ENCODE results near the gene SRRM5.
"Not testable (repeated sequence)": the region's sequence is repeated elsewhere in the genome, so short reads cannot be mapped to it uniquely, and the experiment has no call there.

The SRRM5 gene, protein sequence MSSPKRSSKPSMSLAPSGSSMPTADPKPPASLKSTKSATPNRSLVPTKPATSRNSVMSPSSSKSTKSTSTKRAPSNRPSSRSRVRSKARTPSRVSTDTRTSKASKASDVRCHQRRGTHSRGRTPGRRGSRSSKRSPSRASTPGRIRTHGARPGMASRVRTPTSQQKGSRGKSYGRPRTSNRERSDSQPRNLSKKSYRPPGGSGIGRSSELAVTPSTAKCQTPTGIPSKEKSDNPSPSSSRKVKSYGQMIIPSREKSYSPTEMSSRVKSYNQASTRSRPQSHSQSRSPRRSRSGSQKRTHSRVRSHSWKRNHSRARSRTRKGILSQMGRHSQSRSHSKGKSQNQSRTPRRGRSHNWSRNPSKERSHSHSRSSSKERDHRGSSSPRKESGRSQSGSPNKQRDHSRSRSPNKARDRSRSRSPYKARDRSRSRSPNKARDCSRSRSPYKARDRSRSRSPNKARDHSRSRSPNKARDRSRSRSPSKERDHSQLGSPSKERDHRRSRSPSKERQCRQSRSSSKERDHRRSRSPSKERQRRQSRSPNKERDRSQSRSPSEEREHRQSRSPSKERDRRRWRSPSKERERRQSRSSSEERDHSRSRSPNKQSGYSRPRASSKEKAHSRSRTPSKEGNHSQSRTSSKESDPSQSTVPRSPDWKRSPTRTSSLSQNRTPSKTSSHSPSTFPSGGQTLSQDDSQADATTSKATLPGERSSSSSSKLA

DNA sequence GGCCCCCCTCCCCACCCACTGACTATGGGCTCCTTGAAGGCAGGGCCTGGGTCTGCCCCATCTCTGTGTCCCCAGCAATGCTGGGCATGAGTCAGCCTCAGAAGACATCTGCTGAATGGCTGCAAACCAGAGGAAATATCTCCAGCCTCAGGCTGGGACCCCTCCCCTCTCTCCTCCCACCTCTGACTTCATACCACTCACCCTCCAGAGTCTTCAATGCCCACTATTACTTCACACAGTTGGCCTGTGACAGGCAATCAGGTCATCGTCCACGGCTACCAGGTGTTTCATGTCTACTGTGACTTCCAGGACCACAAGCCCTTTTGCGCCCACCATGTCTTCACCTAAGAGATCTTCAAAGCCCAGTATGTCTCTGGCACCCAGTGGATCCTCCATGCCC lies at the start of gene SRRM5:
Gene SRRM5, plus strand, starts transcription at position 301 of the 400 bp plus-strand sequence. Its CDS starts 34 bp downstream, at position 335.
- DNase-seq (ENCODE audit: low read depth in 3 of 3): no peak

DNA sequence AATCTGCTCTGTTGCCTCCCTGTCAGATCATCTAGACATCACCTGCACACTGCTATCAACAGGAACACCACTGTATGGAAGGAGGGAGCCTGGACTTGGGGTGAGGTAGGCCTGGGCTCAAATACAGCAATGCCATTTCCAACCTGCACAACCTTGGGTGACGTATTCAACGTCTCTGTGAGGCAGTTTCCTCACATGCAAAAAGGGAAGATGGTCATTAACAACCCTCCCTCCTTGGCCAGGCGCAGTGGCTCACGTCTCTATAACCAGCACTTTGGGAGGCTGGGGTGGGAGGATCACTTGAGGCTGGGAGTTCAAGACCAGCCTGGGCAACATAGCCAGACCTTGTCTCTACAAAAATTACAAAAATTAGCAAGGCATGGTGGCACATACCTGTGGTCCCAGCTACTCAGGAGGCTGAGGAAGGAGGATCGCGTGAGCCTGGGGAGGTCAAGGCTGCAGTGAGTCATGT lies 49.6 kb upstream of the SRRM5 start:
- DNase-seq (ENCODE audit: low read depth in 3 of 3): no peak

DNA sequence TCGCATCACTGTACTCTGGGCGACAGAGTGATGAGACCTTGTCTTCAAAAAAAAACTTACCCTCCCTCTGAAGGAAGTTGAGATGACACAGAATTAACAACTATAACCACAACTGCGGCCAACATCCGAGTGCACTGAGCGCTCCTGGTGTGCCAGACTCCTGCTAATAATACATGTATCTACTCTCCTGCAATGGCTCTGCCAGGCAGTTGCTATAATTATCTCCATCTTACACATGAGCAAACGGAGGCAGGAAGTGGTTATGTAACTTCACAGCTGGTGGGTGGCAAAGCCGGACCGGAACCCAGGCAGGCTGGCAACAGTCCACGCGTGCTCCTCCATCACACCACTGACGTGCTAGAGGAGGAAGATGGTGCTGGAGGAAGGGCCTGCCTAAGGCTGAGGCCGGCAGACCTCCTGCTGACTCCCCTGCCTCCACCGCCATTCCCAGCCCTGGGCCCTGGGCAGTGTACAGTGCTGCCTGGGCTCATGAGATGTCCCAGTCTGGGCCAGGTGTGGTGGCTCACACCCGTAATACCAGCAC lies 49.1 kb upstream of the SRRM5 start:
- peak; percentile 31 to 48 (median 45) for DNase-seq (ENCODE audit: low read depth in 3 of 3)

DNA sequence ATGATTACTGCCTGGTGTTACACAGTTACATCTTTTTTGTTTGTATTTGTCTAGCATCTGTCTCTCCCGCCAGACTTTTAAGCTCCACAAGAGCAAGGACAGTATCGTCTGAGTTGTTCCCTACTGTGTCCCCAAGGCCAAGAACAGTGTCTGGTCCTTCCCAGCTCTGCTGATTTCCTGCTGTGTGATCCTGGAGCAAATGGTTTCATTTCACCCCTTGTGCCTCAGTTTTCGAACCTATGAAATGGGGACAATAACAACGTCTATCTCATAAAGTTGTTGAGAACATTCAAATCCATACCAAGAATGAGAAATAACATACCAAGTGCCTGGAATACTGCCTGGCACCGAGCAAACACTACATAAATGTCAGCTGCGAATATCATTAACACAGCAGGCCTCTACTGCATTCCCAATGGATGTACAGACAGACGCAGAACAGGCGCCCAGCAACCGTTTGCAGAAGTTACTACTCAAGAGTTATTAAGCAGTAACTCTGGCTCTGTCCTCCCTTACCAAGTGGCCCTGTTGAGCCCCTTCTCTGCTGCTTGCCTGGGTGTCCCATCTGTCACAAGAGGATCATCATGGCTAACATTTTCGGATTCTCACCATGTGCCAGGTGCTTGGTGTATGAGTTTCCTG lies 48.0 kb upstream of the SRRM5 start:
- no peak for DNase-seq (ENCODE audit: low read depth in 3 of 3)

DNA sequence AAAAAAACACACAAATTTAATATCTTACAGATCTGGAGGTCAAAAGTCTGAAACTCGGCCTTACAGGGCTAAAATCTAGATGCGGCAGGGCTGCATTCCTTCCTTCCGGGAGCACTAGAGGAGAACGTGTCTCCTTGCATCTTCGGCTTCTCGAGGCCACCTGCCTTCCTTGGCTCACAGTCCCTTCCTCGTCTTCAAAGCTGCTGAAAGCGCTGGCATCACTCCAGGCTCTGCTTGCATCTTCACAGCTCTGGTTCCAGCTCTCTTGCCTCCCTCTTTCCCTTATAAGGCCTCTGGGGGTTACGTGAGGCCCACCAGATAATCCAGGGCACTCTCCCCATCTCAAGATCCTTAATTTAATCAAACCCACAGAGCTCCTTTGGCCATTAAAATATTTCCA lies 47.1 kb upstream of the SRRM5 start:
- DNase-seq (ENCODE audit: low read depth in 3 of 3): no peak

DNA sequence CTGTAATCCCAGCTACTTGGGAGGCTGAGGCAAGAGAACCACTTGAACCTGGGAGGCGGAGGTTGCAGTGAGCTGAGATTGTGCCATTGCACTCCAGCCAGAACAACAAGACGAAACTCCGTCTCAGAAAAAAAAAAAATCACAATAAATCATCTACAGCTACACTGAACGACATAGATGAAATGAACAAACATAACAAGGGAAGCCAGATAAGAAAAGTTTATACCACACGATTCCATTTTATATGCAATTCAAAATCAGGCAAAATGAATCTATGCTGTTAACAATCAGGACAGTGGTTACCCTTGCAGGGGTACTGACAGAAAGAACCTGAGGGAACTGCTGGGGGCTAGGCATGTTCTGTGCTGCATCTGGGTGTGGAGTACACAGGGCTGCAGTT lies 42.2 kb upstream of the SRRM5 start:
- no peak for DNase-seq (ENCODE audit: low read depth in 3 of 3)

DNA sequence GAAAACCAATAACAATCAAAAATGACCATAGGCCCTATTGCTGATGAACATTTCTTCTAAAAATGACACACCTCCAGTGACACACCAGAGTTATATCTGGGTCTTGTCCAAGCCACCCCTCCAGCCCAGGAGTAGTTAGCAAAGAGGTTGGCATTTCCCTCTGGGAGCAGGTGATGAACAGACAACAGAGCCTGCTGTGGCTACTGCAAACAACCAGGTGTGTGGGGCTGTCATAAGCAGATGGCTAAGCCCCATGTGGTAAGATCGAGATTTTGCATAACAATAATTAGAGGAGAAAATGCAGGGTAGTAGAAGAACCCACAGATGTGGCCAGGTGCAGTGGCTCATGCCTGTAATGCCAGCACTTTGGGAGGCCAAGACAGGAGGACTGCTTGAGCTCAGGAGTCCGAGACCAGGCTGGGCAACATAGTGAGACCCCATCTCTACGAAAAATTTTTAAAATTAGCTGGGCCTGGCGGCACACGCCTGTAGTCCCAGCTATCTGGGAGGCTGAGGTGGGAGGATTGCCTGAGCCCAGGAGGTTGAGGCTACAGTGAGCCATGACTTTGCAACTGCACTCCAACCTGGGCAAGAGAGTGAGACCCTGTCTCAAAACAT lies 41.6 kb upstream of the SRRM5 start:
- no peak for DNase-seq (ENCODE audit: low read depth in 3 of 3)

DNA sequence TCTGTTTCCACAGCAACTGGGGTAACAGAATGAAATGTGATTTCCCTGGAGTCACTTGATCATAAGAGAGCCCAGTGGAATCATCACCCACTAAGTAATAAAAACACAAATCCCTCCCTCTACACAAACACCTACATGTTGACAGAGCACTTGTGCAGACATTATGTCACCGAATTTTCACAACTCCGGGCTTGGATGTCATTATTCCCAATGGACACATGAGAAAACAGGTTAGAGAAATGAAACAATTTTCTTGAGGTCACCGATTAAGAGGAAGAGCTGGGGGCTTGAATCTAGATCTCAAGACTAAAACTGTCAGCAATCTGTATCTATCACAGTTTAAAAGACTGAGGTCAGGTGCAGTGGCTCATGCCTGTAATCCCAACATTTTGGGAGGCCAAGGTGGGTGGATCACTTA lies 39.7 kb upstream of the SRRM5 start:
- DNase-seq (ENCODE audit: low read depth in 3 of 3): no peak

DNA sequence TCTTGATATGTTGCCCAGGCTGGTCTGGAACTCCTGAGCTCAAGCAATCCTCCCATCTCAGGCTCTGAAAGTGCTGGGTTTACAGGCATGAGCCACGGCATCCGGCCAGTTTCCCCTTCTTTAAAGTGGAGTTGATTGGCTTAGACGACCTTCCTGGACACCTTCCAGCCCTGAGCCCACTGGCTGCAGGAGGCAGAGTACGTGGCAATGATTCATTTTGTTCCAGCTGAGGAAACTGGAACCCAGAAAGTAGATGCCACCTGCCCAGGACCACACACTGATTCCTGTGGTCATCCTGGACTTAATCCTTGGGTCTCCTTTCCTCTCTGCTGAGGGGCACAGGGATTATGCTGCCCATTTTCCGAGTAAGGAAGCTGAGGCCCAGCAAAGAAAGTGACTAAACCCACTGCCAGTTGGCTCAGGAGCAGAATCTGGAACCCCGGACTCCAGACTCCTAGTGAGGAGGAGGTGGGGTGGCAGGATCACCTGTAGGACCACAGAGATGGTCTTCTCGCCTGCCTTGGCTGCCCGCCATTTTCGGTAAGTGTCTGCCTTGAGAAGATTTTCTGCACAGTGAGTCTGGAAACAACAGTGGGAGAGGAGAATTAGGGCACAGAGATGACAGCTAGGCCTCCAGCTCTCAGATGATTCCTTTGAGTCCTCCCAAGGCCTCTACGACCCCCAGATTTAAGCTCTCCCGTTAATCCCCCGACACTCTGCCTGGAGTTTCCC lies 37.3 kb upstream of the SRRM5 start:
- no peak for DNase-seq (ENCODE audit: low read depth in 3 of 3)

DNA sequence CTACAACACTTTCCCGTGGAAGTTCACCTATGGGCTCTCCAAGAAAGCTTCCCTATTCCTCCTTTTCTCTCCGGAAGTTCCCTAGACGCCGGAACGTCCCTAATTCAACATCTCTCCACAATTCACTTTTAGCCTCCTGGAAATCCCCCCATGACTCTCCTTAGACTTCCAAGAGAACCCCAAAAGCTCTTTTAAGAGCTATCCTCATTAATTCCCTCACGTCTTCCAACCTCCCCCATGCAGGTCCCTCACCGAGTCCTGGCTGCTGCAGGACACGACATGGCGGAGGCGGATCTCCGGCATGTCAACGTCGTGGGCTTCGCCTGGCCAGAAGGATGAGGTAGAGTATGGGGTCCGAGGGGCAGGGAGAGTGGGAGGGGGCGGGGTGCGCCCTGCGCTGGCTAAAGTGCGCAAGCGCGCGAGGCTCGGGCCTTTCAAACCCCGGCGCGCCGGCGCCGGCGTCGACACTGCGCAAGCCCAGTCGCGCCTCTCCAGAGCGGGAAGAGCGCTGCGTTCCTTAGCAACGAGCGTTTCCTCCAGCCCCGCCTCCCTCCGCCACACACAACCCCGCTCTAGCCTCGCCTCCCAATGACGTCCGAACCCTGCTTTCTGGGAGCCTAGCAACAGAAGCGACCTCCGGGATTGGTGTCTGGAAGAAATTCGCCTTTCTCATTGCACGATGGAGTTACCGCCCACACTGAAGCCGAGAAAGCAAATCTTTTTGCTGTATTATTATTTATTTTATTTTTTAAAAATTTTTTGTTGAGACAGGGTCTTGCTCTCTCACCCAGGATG lies 36.5 kb upstream of the SRRM5 start, which contains the start of the genes PINLYP and XRCC1:
Gene PINLYP, plus strand, starts transcription at position 646 of the 795 bp plus-strand sequence. CDS start 1,391 bp downstream, outside the sequence.
Gene XRCC1, minus strand, starts transcription at position 372 of the 795 bp plus-strand sequence. Its CDS starts 69 bp downstream, at position 303.
- DNase-seq (ENCODE audit: low read depth in 3 of 3): peak; percentile 92 to 97 (median 95)

DNA sequence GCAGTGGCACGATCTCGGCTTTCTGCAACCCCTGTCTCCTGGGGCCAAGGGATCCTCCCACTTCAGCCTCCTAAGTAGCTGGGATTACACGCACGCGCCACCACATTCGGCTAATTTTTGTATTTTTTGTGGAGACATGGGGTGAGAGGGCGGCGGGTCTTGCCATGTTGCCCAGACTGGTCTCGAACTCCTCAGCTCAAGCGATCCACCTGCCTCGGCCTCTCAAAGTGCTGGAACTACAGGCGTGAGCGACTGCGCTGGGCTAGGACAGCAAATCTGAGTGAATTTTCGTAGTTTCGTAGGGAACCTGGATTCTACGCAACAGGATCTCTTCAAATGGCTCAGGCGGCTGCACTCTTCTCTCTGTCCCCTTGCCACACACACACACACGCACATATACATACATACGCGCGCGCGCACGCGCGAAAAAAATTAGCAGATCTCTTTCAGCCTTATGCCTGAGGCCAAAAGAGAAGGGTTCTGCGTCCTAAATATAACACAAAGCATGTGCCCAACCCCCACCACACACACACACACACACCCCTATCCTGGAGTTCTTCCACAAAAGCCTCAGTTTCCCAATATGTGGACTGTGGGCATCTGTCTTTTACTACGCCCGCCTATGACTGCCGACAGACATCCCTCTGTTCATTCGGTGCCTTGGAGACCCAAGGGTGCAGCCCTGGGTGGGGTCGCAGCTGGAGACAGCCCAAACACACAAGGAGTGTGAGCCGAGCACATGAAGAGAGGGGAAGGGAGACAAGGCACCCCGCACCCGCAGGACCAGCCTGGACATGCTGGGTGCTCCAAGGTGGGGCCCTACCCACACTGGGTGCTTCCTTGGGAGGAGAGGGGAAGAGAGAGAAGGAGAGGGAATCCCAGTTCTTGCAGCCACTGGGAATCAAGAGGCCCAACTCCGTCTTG lies 35.7 kb upstream of the SRRM5 start:
- no peak for DNase-seq (ENCODE audit: low read depth in 3 of 3)

DNA sequence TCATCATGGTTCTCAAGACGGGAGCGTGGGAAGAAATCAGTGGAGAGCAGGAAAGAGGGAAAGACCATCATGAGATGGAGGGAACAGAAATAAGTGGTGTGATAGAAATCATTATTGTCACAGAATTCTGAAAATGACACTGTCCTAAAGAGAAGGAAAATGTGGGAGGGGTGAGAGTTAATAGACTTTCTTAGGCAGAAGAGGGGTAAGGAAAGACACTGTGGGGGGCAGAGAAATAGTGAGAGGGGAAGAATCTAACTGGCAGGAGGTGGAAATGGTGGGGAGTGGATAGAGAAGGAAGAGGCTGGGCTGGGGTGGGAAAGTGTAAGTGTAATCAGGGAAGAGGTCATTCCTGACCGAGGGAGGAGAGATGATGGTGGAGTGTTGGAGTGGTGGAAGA lies 33.1 kb upstream of the SRRM5 start:
- no peak for DNase-seq (ENCODE audit: low read depth in 3 of 3)

DNA sequence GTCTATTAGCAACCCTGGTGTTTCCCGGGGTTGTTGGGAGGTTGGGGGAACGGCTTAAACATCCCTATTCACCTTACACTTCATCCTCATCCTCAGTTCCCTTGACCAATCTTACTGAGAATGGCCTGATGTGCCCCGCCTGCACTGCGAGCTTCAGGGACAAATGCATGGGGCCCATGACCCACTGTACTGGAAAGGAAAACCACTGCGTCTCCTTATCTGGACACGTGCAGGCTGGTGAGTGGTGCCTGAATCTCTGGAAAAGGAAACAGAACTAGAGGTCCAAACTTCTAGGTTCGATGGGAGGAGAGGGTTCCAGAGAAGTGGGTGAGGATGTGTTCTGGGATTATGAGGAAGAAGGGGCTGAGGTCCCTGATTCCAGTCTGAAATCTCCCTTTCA lies 30.4 kb upstream of the SRRM5 start:
- no peak for DNase-seq (ENCODE audit: low read depth in 3 of 3)

DNA sequence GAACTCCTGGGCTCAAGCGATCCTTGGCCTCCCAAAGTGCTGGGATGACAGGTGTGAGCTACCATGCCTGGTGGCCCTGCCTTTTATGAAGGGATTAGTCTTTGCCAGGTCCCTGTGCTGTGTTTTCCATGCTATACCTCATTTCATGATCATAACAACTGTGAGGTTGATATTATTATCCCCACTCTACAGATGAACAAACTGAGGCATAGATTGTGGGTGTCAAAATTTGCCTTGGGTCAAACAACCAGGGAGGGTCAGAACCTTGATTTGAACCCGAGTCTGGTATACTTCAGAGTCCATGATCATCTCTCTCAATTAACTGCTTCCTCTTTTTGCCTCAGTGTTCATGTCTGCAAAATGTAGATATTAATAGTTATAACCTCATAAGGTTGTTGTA lies 29.4 kb upstream of the SRRM5 start:
- no peak for DNase-seq (ENCODE audit: low read depth in 3 of 3)

DNA sequence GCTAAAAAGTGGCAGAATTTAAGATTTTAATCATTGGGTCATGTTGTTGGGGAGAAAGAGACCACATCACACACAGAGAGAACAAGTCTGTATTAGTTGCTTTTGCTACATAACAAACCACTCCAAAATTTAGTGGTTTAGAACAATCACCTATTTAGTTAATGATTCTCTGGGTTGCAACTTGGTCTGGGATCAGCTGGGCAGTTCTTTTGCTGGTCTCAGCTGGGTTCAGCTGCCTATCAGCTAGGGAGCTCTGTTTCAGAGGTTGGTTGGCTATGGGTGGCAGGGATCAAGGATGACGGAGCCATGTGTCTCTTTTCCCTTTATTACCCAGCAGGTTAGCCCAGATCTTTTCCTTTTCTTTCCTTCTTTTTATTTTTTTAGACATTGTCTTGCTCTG lies 27.4 kb upstream of the SRRM5 start:
- DNase-seq (ENCODE audit: low read depth in 3 of 3): no peak

DNA sequence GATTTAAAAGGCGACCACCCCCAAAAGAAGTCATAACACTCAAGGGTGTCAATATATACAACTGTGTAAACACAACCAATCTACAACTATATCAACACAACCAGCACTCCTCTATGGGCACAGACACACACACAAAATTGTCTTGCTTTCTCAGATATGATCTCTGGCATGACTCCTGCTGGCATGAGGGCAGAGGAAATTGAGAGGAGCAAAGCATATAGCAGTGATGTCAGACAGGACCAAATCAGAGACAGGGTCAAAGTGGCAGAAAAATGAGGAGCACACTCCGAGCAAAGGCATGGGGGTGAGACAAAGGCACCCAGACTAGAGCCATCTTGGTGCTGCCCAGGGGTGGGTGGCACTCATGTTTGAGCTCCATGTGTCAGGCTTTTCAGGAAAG lies 25.5 kb upstream of the SRRM5 start:
- DNase-seq (ENCODE audit: low read depth in 3 of 3): no peak

DNA sequence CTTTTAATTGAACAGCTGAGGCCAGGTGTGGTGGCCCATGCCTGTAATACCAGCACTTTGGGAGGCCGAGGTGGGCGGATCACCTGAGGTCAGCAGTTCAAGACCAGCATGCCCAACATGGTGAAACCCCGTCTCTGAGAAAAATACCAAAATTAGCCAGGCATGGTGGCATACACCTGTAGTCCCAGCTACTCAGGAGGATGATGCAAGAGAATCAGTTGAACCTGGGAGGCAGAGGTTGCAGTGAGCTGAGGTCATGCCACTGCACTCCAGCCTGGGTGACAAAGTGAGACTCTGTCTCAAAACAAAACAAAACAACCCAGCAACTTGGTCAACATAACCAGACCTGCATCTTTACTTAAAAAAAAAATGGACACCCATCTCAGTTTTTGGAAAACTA lies 24.9 kb upstream of the SRRM5 start:
- DNase-seq (ENCODE audit: low read depth in 3 of 3): not testable (repeated sequence)

DNA sequence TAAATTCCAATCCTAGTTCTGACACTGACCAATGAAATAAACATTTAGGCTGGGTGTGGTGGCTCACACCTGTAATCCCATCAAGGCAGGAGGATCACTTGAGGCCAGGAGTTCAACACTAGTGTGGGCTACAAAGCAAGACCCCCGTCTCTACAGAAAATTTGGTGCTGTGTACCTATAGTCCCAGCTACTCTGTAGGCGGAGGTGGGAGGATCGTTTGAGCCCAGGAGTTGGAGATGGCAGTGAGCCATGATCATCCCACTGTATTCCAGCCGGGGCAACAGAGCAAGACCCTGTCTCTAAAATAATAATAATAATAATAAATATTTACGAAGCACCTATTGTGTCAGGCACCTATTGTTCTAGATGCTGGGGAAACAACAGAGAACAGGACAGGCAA lies 22.6 kb upstream of the SRRM5 start:
- no peak for DNase-seq (ENCODE audit: low read depth in 3 of 3)

DNA sequence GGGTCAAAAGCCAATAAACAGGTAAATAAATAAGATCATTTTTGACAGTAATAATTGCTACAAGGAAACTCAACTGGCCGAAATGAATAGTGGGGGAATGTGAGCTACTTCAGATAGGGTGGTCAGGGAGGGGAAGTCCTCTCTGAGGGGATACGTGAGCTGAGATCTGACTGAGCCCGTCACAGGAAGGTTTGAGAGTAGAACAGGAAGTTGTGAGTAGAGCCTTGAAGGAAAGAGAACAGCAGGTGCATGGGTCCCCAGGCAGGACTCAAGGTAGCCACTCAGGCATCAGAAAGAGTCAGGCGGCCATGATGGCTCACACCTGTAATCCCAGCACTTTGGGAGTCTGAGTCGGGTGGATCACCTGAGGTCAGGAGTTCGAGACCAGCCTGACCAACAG lies 22.2 kb upstream of the SRRM5 start:
- DNase-seq (ENCODE audit: low read depth in 3 of 3): no peak
